COLO668 (cell line): ENCODE measurements around the gene INTS15.

ENCODE experiments used
- DNase-seq: peaks from one replicate; lab custom pipeline; 2025; ENCODE audit not compliant: unreplicated experiment; lab: John Stamatoyannopoulos, UW

The INTS15 gene

DNA sequence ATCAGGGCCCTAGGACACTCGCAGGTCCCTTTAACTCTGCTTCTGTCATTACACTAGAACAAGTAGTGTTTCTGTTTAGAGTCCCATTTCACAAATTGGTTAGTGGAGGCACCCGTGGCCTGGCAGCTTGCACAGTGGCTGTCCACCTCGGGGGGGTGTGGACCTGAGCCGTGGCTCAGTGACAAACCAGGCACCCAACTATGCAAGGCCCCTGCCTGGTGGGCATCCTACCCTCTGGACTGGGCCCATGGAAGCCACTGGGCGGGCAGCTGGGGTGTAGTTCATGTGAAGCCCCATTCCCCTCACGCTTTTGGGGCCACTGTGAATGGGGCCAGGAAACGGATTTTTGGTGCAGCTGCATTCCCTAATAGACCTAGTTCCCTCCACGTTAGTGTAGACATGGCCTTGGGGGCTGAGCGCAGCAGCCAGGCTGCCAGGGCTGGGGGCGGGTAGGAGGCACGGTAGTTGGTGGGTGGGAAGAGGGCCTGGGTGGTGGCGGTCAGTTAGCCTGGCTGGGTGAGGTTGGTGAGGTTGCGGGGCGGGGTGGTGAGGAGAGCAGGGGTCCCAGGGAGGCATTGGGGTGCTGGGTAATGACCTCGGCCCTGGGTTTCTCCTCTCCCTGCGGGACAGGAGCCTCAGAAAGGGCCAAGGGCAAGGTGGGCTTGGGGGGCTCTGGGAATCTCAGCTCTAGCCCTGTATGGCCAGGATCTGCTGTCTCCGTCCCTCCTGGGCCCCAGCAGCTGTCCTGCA, 66.0 kb downstream of the INTS15 start:
- no peak for DNase-seq

DNA sequence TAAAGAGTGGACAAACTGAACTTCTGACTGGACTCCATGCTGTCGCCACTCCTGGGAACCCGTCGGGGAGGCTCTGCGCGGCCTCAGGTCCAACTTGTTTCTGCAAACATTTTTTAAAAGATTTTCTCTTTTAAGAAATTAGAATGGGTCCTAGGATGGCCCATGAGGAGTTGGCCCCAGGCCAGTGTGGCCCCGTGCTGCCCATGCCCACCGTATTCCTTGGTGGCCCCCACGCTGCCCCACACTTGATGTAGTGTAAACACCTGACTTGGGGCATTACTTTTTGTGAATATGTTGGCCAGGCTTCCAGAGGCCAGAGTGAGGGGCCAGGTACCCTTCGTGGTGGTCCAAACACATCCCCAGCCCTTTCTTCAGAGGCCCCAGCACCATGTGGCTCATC, 66.6 kb downstream of the INTS15 start:
- DNase-seq = no peak
